Endothelial cell of umbilical vein (primary cell): ENCODE data around the gene DGLUCY. TPM values are rescaled to one million over a fixed set of nuclear protein-coding genes. Genes with fewer than 3 reads are reported as not detected.

ENCODE experiments used
- BruUV-seq: library from RNA; stranded (reverse); fragments of 400-500 nt; replicated peaks from 2 replicates; lab custom pipeline; 2021; lab: Mats Ljungman, UMichigan
- CTCF ChIA-PET: fragments of 300-600, 350-600 bp; sonication (Branson Sonifier 250); formaldehyde crosslinking; loops from one replicate; lab custom pipeline; 2021; ENCODE audit warnings: antibody characterized with exemption, inconsistent platforms; lab: Charles Lee
- POLR2A ChIA-PET: fragments of 300-600, 350-600 bp; sonication (Branson Sonifier 250); formaldehyde crosslinking; loops from one replicate; lab custom pipeline; 2021; ENCODE audit warnings: antibody characterized with exemption, inconsistent platforms; lab: Charles Lee
- DNase-seq: peaks from one replicate; pipeline ENCODE4 v3.0.0-alpha.2; 2011; ENCODE audit warnings: low read depth, low spot score
- FAIRE-seq: peaks from 2 replicates; lab custom pipeline; 2011; peaks lifted over from hg19 to GRCh38; lab: Jason Lieb, UNC
- H2AFZ ChIP-seq: 2 replicates; pipeline ENCODE4 v1.6.0; 2012; ENCODE audit warnings: low read depth, low read length, control low read depth, inconsistent platforms
- H3K27ac ChIP-seq: 2 replicates; pipeline ENCODE4 v1.5.1; 2011; ENCODE audit warnings: low read depth, mild to moderate bottlenecking, control low read depth, low read length, moderate library complexity; ENCODE audit not compliant: insufficient read depth
- H3K27me3 ChIP-seq, 2 experiments: 2 replicates each; pipeline versions ENCODE4 v1.6.0 to v1.6.1; 2011; ENCODE audit warnings: low read length in 2 of 2, mixed read lengths in 1 of 2; ENCODE audit not compliant: control insufficient read depth in 2 of 2, insufficient read depth in 2 of 2
- H3K36me3 ChIP-seq, 2 experiments: 2 replicates in 1 of 2; 3 replicates in 1 of 2; pipeline ENCODE4 v1.5.1; 2011; ENCODE audit warnings: low read length in 2 of 2, mild to moderate bottlenecking in 1 of 2, moderate library complexity in 1 of 2; ENCODE audit not compliant: control insufficient read depth in 2 of 2, insufficient read depth in 2 of 2; ENCODE audit errors: extremely low read depth in 1 of 2
- H3K4me1 ChIP-seq: 3 replicates; pipeline ENCODE4 v1.5.1; 2011; ENCODE audit warnings: mild to moderate bottlenecking, low read length; ENCODE audit not compliant: control insufficient read depth, insufficient read depth; ENCODE audit errors: extremely low read depth
- H3K4me2 ChIP-seq: 2 replicates; pipeline ENCODE4 v1.6.1; 2011; ENCODE audit warnings: low read length, control low read depth, mixed read lengths; ENCODE audit not compliant: insufficient read depth
- H3K4me3 ChIP-seq, 3 experiments: fragments of 200-600 bp in 1 of 3; sonication (generic), shearing (Covaris generic) in 1 of 3; replicated peaks in 1 of 3; 2 replicates each; pipeline ENCODE4 v1.5.1; 2011 to 2016; ENCODE audit warnings: control low read depth in 3 of 3, low read length in 3 of 3, mild to moderate bottlenecking in 2 of 3, inconsistent platforms in 1 of 3, low read depth in 1 of 3, moderate library complexity in 1 of 3; ENCODE audit not compliant: insufficient read depth in 1 of 3
- H3K79me2 ChIP-seq: 2 replicates; pipeline ENCODE4 v1.6.0; 2012; ENCODE audit warnings: low read length, inconsistent platforms; ENCODE audit not compliant: control insufficient read depth, insufficient read depth
- H3K9ac ChIP-seq: replicated peaks from 2 replicates; pipeline ENCODE3; 2011; ENCODE audit warnings: low read length, control low read depth; ENCODE audit not compliant: insufficient read depth; ENCODE audit errors: extremely low read depth
- H3K9me1 ChIP-seq: replicated peaks from 3 replicates; pipeline ENCODE4 v1.6.0; 2011; ENCODE audit warnings: mild to moderate bottlenecking, low read length; ENCODE audit not compliant: control insufficient read depth, insufficient read depth; ENCODE audit errors: extremely low read depth
- H3K9me3 ChIP-seq: replicated peaks from 2 replicates; pipeline ENCODE4 v1.5.1; 2012; ENCODE audit warnings: low read length, inconsistent platforms; ENCODE audit not compliant: control insufficient read depth, insufficient read depth
- H4K20me1 ChIP-seq: replicated peaks from 2 replicates; pipeline ENCODE3; 2011; ENCODE audit warnings: mild to moderate bottlenecking, low read length; ENCODE audit not compliant: control insufficient read depth, insufficient read depth; ENCODE audit errors: extremely low read depth
- EZH2 ChIP-seq: IDR thresholded peaks from 2 replicates; pipeline ENCODE4 v1.6.1; 2012; ENCODE audit warnings: borderline replicate concordance, low read depth, mild to moderate bottlenecking, moderate library complexity, low read length, inconsistent platforms; ENCODE audit not compliant: severe bottlenecking
- FOS ChIP-seq: IDR thresholded peaks from 2 replicates; pipeline ENCODE4 v1.6.1; 2011; ENCODE audit warnings: mild to moderate bottlenecking, low read length, moderate library complexity, borderline replicate concordance; ENCODE audit not compliant: insufficient read depth
- GATA2 ChIP-seq: IDR thresholded peaks from 2 replicates; pipeline ENCODE4 v1.7.0; 2011; ENCODE audit warnings: low read depth, mild to moderate bottlenecking, moderate library complexity, mixed read lengths, low read length; ENCODE audit not compliant: insufficient read length, insufficient read depth
- JUN ChIP-seq: IDR thresholded peaks from 2 replicates; pipeline ENCODE4 v1.6.1; 2011; ENCODE audit warnings: borderline replicate concordance, low read depth; ENCODE audit not compliant: insufficient read length, insufficient read depth
- MAX ChIP-seq: IDR thresholded peaks from 2 replicates; pipeline ENCODE4 v1.6.1; 2011; ENCODE audit not compliant: insufficient read depth, insufficient read length
- MYC ChIP-seq: IDR thresholded peaks from one replicate; pipeline ENCODE4 v1.6.1; 2011; ENCODE audit warnings: mild to moderate bottlenecking, low read depth, low read length
- POLR2A ChIP-seq: IDR thresholded peaks from 2 replicates; pipeline ENCODE4 v1.6.1; 2012; ENCODE audit warnings: low read depth, mild to moderate bottlenecking, control low read depth, low read length
- POLR2AphosphoS5 ChIP-seq: IDR thresholded peaks from 2 replicates; pipeline ENCODE4 v1.6.1; 2012; ENCODE audit warnings: low read depth, mild to moderate bottlenecking, control low read depth, low read length, moderate library complexity; ENCODE audit not compliant: insufficient read depth
- dilution Hi-C: fragments of 300-500 bp; cut with MboI; formaldehyde crosslinking; loops from one replicate; pipeline ENCODE4 v1.15.0; 2019; ENCODE audit warnings: low sequenced_read_pairs; ENCODE audit not compliant: extremely low pct_ligation_motif_present
- intact Hi-C: fragments of 100-400 bp; cut with micrococcal nuclease; formaldehyde crosslinking; loops from one replicate; pipeline ENCODE4 v1.10.0; 2022
- polyA plus RNA-seq, 4 experiments: library from polyadenylated mRNA; depleted of rRNA in 3 of 4; stranded (reverse) in 3 of 4; unstranded in 1 of 4; fragments of >200 nt; gene quantifications; 2 replicates each; pipeline versions ENCODE4 v1.2.1 to v1.2.3, GENCODE V29; 2011 to 2012; ENCODE audit warnings: missing spikeins in 1 of 4
- total RNA-seq: library from RNA; stranded (reverse); gene quantifications from 2 replicates; pipeline ENCODE4 v1.2.3, GENCODE V29; 2021
- TF ChIP-seq, protein P1 (sequence below), 2 donors: IDR thresholded peaks; 1 replicate in 1 of 2; 2 replicates in 1 of 2; pipeline ENCODE4 v1.5.1; 2011; ENCODE audit warnings: low read length in 2 of 2, mild to moderate bottlenecking in 2 of 2, moderate library complexity in 2 of 2, control low read depth in 1 of 2, inconsistent platforms in 1 of 2, low read depth in 1 of 2; ENCODE audit not compliant: insufficient read depth in 1 of 2; ENCODE audit errors: extremely low read depth in 1 of 2

The DGLUCY gene
- total and polyA plus RNA-seq, 2 donors (not counting 3 experiments of a cell fraction or from before 2014, with no cell fraction given) = 40.9 to 65.6 TPM

DNA sequence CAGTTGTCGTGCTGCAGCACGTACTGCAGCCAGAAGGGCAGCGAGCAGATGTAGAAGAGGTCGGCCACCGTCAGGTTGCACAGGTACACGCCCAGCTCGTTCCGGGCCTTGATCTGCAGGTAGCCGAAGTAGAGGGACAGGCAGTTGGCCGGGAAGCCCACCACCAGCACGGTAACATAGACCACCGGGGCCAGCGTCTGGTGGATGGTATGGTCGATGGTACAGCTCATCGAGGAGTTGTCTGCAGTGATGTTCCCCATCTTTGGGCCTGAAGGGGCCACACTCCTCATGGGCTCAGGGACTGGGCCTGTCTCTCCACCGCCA is 120.9 kb downstream of the DGLUCY start:
- TF ChIP-seq, protein P1, sequence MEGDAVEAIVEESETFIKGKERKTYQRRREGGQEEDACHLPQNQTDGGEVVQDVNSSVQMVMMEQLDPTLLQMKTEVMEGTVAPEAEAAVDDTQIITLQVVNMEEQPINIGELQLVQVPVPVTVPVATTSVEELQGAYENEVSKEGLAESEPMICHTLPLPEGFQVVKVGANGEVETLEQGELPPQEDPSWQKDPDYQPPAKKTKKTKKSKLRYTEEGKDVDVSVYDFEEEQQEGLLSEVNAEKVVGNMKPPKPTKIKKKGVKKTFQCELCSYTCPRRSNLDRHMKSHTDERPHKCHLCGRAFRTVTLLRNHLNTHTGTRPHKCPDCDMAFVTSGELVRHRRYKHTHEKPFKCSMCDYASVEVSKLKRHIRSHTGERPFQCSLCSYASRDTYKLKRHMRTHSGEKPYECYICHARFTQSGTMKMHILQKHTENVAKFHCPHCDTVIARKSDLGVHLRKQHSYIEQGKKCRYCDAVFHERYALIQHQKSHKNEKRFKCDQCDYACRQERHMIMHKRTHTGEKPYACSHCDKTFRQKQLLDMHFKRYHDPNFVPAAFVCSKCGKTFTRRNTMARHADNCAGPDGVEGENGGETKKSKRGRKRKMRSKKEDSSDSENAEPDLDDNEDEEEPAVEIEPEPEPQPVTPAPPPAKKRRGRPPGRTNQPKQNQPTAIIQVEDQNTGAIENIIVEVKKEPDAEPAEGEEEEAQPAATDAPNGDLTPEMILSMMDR (IDR thresholded peaks at IDR 0.05; ENCODE audit: extremely low read depth in 1 of 2, insufficient read depth in 1 of 2, low read depth in 1 of 2, low read length in 2 of 2) = no peak
- no peak for TF ChIP-seq JUN
- no peak for TF ChIP-seq EZH2
- TF ChIP-seq POLR2AphosphoS5 = no peak
- TF ChIP-seq GATA2 = no peak
- no peak for TF ChIP-seq FOS
- TF ChIP-seq MAX = no peak
- TF ChIP-seq POLR2A = no peak
- TF ChIP-seq MYC = no peak
- H3K4me1 ChIP-seq = no peaks in the 10 kb centered on the region
- H4K20me1 ChIP-seq = no peaks in the 10 kb centered on the region
- CTCF ChIA-PET = no interaction called here
- no peak overlapping the region for H2AFZ ChIP-seq
- BruUV-seq = no TSS peak
- H3K9ac ChIP-seq = no peak overlapping the region
- dilution Hi-C loops (no loop called here), intact Hi-C loops (no loop called here)
- DNase-seq = no peak
- H3K27ac ChIP-seq = no peak overlapping the region
- POLR2A ChIA-PET = no interaction called here
- no peaks in the 10 kb centered on the region for H3K27me3 ChIP-seq
- no peaks in the 10 kb centered on the region for H3K36me3 ChIP-seq
- H3K79me2 ChIP-seq = no peaks in the 10 kb centered on the region
- no peak overlapping the region for H3K4me2 ChIP-seq
- no peaks in the 10 kb centered on the region for H3K9me1 ChIP-seq
- H3K4me3 ChIP-seq = no peak overlapping the region
- H3K9me3 ChIP-seq = no peaks in the 10 kb centered on the region
- no peak for FAIRE-seq
